GM18858 (cell line): ENCODE data around the gene THSD7A.

Experiments used
- ATAC-seq: cut with Tn5 transposase; IDR thresholded peaks from one replicate; pipeline ENCODE4 v1.9.1; 2021; ENCODE audit not compliant: unreplicated experiment

THSD7A gene

GRCh38 chr7:11831736-11832495 is at the start of gene THSD7A:
Gene THSD7A, minus strand, starts transcription at chr7:11832198. Its CDS starts 252 bp downstream, at chr7:11831946.
- no peak for ATAC-seq

- no peak for ATAC-seq
Measured at GRCh38 chr7:11881680-11882079, 49.7 kb upstream of the THSD7A start.

GRCh38 chr7:11875635-11876034 is 43.6 kb upstream of the THSD7A start:
- no peak for ATAC-seq

GRCh38 chr7:11865671-11866070 is 33.7 kb upstream of the THSD7A start:
- ATAC-seq, result no peak

- no peak for ATAC-seq
Measured at GRCh38 chr7:11858622-11859302, 26.8 kb upstream of the THSD7A start.

GRCh38 chr7:11858026-11858425 is 26.0 kb upstream of the THSD7A start:
- no peak for ATAC-seq

GRCh38 chr7:11848251-11848650 is 16.3 kb upstream of the THSD7A start:
- no peak for ATAC-seq

GRCh38 chr7:11847336-11847735 is 15.3 kb upstream of the THSD7A start:
- no peak for ATAC-seq

- no peak for ATAC-seq
Measured at GRCh38 chr7:11846361-11846955, 14.5 kb upstream of the THSD7A start.

- no peak for ATAC-seq
Measured at GRCh38 chr7:11843113-11843765, 11.2 kb upstream of the THSD7A start.

- ATAC-seq, result no peak
Measured at GRCh38 chr7:11841657-11842056, 9.7 kb upstream of the THSD7A start.

- ATAC-seq, result no peak
Measured at GRCh38 chr7:11835260-11835659, 3.3 kb upstream of the THSD7A start.

GRCh38 chr7:11833431-11833830 is 1.4 kb upstream of the THSD7A start:
- ATAC-seq, result no peak

- ATAC-seq, result no peak
Measured at GRCh38 chr7:11831156-11831735, 752 bp downstream of the THSD7A start.

GRCh38 chr7:11830582-11831155 is 1.3 kb downstream of the THSD7A start:
- ATAC-seq, result no peak

GRCh38 chr7:11829954-11830353 is 2.0 kb downstream of the THSD7A start:
- ATAC-seq, result no peak

GRCh38 chr7:11819947-11820346 is 12.1 kb downstream of the THSD7A start:
- ATAC-seq, result no peak

GRCh38 chr7:11819271-11819670 is 12.7 kb downstream of the THSD7A start:
- ATAC-seq, result no peak

- ATAC-seq, result no peak
Measured at GRCh38 chr7:11818281-11818680, 13.7 kb downstream of the THSD7A start.

- ATAC-seq, result no peak
Measured at GRCh38 chr7:11817111-11817740, 14.8 kb downstream of the THSD7A start.
